Putamen (tissue), 1 donor: Measurements from ENCODE around the gene IL32.

Experiments used
- DNase-seq: peaks from one replicate; pipeline ENCODE4 v3.0.0-alpha.2; 2016; ENCODE audit warnings: low spot score

The IL32 gene, protein sequence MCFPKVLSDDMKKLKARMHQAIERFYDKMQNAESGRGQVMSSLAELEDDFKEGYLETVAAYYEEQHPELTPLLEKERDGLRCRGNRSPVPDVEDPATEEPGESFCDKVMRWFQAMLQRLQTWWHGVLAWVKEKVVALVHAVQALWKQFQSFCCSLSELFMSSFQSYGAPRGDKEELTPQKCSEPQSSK

DNA sequence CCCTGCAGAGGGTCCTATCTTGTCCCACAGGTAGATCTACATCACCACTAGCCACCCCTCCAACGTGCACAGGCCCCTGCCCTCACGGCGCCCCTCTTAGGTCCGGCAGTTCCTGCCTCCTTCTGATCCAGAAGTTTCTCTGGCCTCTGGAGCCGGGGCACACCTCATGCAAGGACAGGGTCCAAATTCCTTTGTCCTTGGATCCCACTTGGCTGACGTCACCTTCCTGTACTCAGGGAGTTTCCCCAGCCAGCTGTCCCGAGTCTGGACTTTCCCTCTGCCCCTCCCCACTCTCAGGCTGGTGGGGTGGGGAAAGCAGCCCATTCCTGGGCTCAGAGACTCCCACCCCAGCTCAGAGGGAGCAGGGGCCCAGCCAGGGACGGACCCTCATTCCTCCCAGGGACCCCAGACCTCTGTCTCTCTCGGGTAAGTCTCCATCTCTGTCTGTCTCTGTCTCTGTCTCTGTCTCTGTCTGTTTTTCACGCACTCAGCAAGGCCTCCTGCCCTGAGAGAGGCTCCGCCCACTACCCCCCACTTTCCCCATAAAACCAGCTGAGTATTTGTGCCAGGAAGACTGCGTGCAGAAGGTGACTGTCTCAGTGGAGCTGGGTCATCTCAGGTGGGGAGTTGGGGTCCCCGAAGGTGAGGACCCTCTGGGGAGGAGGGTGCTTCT lies at the start of gene IL32:
IL32 (plus strand) TSS at position 572 of the 673 bp plus-strand sequence. CDS start 172 bp downstream, outside the sequence.
- no peak for DNase-seq

GRCh38 chr16:3015865-3016521 lies 49.4 kb upstream of the IL32 start:
- DNase-seq: no peak

DNA sequence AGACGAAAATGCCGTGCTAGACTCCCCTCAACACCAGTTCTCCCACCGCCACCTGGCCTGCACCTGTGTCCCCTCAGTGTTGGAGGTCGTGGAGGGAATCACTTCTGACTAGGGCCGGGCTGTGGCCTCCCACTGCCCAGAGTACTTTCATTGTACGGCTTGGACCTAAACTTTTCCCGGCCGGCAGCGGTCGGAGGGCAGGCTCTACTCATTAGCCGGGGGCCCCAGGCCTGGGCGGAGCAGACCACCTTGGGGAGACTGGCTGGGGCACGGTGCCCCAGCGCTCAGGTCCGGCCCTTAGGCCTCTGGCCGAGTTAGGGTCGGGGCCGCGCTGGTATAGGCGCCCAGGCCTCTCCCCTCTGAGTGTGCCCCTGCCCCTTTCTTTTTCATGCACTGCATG lies 48.1 kb upstream of the IL32 start:
- DNase-seq: no peak

GRCh38 chr16:3017794-3018506 lies 47.5 kb upstream of the IL32 start, which contains the start of gene CLDN6:
Gene CLDN6, minus strand, starts transcription at chr16:3018183. Its CDS starts 2,162 bp downstream, at chr16:3016021.
- DNase-seq: no peak

DNA sequence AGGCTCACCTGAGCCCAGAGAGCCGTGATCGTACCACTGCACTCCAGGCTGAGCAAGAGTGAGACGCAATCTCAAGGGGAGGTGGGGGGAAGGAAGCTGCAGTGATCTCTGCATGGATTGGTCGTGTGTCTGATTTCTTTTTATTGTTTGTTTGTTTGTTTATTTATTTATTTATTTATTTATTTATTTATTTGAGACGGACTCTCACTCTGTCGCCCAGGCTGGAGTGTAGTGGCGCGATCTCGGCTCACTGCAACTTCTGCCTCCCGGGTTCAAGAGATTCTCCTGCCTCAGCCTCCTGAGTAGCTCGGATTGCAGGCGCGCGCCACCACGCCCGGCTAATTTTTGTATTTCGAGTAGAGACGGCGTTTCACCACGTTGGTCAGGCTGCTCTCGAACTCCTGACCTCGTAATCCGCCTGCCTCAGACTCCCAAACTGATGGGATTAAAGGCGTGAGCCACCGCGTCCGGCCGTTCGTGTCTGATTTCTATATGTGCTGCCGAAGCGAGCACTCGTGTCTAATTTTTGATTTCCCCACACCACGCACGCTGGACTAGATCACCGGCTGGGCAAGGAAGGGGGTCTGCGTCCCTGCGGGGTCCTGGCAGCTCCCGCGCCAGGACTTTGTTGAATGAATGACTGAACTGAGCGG lies 45.7 kb upstream of the IL32 start:
- no peak for DNase-seq

GRCh38 chr16:3020247-3020603 lies 45.2 kb upstream of the IL32 start, which contains the start of gene TNFRSF12A:
Gene TNFRSF12A, plus strand, starts transcription at chr16:3020368. Its CDS starts 30 bp downstream, at chr16:3020398.
- DNase-seq: no peak

DNA sequence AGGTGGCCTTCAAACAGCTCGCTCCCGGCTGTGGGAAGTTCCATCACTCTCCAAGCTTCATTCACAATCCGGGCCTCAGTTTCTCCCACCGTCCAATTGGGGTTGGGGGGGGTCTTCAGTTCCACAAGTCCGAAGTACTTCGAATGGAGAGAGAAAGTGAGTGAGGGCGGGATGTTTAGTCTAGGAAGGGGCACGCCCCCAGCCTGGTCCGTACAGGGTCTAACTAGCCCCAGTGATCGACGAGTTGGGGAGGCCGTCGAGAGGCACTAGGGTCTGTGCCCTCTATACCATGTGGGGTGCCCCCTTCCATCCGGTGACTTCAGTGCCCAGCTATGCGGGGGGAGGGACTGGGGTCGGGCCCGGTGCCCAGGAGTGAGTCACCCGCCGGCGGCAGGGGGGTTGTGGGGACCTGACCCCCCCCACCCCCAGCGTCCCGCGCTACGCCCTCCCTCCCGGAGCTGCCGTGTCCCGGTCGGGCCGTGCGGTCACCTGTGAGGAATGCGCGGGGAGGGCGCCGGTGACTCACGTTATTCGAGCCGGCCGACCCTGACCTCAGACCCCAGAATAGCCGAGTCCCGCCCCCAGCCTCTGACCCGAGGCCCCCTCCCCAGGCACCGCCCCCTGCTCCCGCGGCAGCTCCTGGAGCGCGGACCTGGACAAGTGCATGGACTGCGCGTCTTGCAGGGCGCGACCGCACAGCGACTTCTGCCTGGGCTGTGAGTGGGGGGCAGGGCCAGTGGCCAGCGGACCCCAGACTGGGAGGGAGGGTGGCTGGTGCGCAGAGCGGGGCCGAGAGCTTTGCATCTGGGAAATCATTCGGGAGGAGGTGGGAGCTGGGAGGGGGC lies 44.6 kb upstream of the IL32 start:
- DNase-seq: no peak

GRCh38 chr16:3021449-3022207 lies 43.8 kb upstream of the IL32 start:
- no peak for DNase-seq

DNA sequence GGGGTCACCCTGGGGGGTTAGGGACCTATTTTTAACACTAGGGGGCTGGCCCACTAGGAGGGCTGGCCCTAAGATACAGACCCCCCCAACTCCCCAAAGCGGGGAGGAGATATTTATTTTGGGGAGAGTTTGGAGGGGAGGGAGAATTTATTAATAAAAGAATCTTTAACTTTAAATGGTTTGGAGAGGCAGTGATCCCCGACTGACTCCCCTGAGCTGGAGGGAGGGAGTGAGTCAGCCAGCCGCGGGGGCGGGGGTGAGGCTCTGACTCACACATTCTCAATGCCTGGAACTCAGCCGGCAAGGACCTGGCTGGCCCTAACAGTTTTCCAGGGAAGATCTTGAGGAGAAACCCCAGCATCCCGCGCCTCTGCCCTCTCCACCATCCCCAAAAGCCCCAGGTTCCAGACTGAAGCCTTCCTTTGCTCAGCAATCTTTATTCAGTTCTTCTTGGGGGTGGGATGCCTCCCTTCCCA lies 43.2 kb upstream of the IL32 start:
- DNase-seq: peak; percentile 74

DNA sequence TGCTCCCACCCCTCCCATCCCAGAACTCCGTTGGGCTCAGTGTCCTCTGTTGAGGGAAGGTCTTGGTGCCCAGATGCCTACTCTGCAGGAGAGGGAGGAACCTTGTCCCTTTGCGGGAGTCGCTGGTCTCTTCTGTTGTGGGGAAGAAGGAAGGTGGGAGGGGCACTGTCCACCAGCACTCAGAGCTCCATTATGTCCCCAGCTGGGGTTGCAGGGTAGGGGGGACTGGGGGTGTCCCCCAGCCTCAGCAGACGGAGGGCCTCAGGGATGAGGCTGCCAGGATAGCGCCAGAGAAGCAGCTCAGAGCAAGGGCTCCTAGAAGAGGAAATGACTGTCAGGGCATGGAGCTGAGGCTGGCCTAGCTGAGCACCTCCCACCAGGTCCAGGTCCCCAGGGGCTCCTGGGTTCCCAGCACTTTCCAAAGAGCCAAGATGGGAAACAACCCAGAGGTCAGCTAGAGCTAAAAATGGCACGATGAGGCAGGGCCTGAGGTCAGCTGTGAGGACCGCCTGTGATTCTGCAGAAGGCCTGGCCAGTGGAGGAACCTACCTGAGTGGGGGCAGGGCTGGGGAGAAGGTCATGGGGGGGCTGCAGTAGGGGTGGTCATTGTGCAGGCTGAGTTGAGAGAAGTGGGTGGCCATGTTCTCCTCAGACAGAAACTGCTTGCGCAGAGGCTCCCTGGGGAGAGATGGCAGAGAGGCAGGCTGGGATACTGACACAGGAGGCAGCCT lies 42.6 kb upstream of the IL32 start:
- no peak for DNase-seq

DNA sequence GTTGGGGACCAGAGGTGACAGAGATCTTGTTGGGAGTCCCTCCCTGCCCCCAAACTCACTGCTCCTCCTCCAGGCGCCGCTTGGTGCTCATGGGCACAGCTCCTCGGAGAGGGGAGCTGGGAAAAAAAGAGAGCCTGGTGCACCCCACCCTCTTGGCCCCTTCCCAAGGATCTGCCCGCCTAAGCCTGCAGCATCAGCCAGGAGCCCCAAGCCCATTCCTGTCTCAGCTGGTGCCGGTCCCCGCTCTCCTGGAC lies 42.1 kb upstream of the IL32 start:
- DNase-seq: peak; percentile 53

DNA sequence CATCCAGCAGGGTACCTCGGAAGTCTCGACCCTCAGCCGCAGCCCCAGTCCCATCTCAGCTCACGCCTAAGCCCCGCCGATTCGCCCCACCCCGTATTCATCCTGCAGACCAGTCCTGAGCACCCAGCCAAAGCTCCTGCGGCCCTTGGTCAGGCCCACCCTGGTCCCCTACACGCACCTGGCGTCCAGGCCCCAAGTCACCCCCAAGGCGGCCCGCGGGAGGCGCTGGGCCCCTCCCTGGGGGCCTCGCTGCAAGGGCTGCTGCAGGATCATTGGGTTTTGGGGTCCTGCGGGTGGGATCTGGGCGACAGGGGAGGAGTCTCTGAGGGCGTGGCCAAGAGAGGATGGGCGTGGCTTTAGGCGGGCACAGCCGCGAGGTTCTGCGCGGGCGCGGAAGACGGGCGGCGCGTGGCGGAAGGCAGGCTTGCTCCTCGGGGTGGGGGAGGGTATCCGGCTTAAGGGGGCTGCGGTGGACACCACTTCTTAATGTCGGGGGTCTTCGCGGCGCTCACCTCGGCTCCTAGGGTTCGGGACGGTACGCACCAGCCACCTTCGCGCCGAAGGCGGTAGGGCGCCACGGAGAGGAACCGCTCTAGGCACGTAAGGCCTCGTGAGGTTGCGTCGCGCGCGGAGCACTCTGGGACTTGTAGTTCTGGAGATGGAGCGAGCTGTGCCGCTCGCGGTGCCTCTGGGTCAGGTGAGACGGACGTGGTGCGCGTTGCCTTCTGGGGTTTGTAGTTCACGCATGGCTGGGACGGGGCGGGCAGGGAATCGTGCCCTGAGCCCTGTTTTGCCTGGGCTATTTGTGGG lies 41.6 kb upstream of the IL32 start, which contains the start of the genes HCFC1R1 and THOC6:
HCFC1R1 (minus strand) TSS at position 274 of the 810 bp plus-strand sequence; CDS start at position 273, 1 bp downstream.
THOC6 (plus strand) TSS at position 367 of the 810 bp plus-strand sequence; CDS start at position 659, 292 bp downstream.
- DNase-seq: peak; percentile 97

- DNase-seq: no peak
Measured at GRCh38 chr16:3025032-3026002, 40.1 kb upstream of the IL32 start.

GRCh38 chr16:3026003-3026378 lies 39.4 kb upstream of the IL32 start:
- DNase-seq: no peak

GRCh38 chr16:3026609-3027488 lies 38.6 kb upstream of the IL32 start:
- no peak for DNase-seq

DNA sequence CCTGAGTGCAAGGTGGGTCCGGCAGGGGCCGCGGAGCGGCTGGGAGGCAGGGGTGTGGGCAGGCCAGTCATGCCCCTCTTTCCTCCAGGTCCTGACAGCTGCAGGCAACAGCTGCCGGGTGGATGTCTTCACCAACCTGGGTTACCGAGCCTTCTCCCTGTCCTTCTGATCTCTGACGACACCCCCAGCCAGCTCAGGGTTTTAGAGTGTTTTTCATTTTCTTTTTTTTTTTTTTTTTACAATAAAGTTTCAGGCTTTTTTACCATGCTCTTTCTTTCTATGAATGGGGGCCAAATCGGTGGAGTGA lies 38.0 kb upstream of the IL32 start:
- DNase-seq: no peak
